Measurements from ENCODE around the gene ATP8B4.
"Not testable (repeated sequence)": the region's sequence is repeated elsewhere in the genome, so short reads cannot be mapped to it uniquely, and the experiment has no call there.

ATP8B4 gene

GRCh38 chr15:49979705-49980382 is 139.2 kb downstream of the ATP8B4 start:
- Histone ChIP-seq H3K4me1 (ENCODE audit: control insufficient read depth, insufficient read depth, low read length) (no peaks in the 10 kb centered on the region), H3K9me3 (ENCODE audit: control insufficient read depth, insufficient read depth, low read depth, low read length) (no peaks in the 10 kb centered on the region), H3K4me3 (ENCODE audit: low read depth, low read length) (no peak overlapping the region), H3K27me3 (ENCODE audit: control insufficient read depth, insufficient read depth, low read length) (no peaks in the 10 kb centered on the region), H3K27ac (ENCODE audit: low read depth, low read length) (no peak overlapping the region), H3K36me3 (ENCODE audit: control insufficient read depth, insufficient read depth, low read length) (no peaks in the 10 kb centered on the region), H3K9ac (ENCODE audit: low read length) (no peak overlapping the region)

- Histone ChIP-seq H3K27me3 (ENCODE audit: control insufficient read depth, insufficient read depth, low read length) (no peaks in the 10 kb centered on the region), H3K9ac (ENCODE audit: low read length) (no peak overlapping the region), H3K9me3 (ENCODE audit: control insufficient read depth, insufficient read depth, low read depth, low read length) (no peaks in the 10 kb centered on the region), H3K4me1 (ENCODE audit: control insufficient read depth, insufficient read depth, low read length) (no peaks in the 10 kb centered on the region), H3K27ac (ENCODE audit: low read depth, low read length) (no peak overlapping the region), H3K36me3 (ENCODE audit: control insufficient read depth, insufficient read depth, low read length) (no peaks in the 10 kb centered on the region), H3K4me3 (ENCODE audit: low read depth, low read length) (no peak overlapping the region)
Measured at GRCh38 chr15:49978121-49978520, 140.9 kb downstream of the ATP8B4 start.

GRCh38 chr15:49977306-49977705 is 141.7 kb downstream of the ATP8B4 start:
- no peak overlapping the region for H3K9ac ChIP-seq (ENCODE audit: low read length)
- no peaks in the 10 kb centered on the region for H3K36me3 ChIP-seq (ENCODE audit: control insufficient read depth, insufficient read depth, low read length)
- no peaks in the 10 kb centered on the region for H3K9me3 ChIP-seq (ENCODE audit: control insufficient read depth, insufficient read depth, low read depth, low read length)
- H3K4me3 ChIP-seq (ENCODE audit: low read depth, low read length), result no peak overlapping the region
- H3K4me1 ChIP-seq (ENCODE audit: control insufficient read depth, insufficient read depth, low read length), result no peaks in the 10 kb centered on the region
- H3K27me3 ChIP-seq (ENCODE audit: control insufficient read depth, insufficient read depth, low read length), result no peaks in the 10 kb centered on the region
- no peak overlapping the region for H3K27ac ChIP-seq (ENCODE audit: low read depth, low read length)

GRCh38 chr15:49964551-49964950 is 154.5 kb downstream of the ATP8B4 start:
- Histone ChIP-seq H3K4me3 (ENCODE audit: low read depth, low read length) (no peak overlapping the region), H3K36me3 (ENCODE audit: control insufficient read depth, insufficient read depth, low read length) (no peaks in the 10 kb centered on the region), H3K27ac (ENCODE audit: low read depth, low read length) (no peak overlapping the region), H3K9ac (ENCODE audit: low read length) (no peak overlapping the region), H3K4me1 (ENCODE audit: control insufficient read depth, insufficient read depth, low read length) (no peaks in the 10 kb centered on the region), H3K9me3 (ENCODE audit: control insufficient read depth, insufficient read depth, low read depth, low read length) (peaks cover 19% of the 10 kb centered on the region), H3K27me3 (ENCODE audit: control insufficient read depth, insufficient read depth, low read length) (no peaks in the 10 kb centered on the region)

GRCh38 chr15:49964061-49964460 is 155.0 kb downstream of the ATP8B4 start:
- Histone ChIP-seq H3K27ac (ENCODE audit: low read depth, low read length) (no peak overlapping the region), H3K9me3 (ENCODE audit: control insufficient read depth, insufficient read depth, low read depth, low read length) (peaks cover 21% of the 10 kb centered on the region), H3K9ac (ENCODE audit: low read length) (no peak overlapping the region), H3K27me3 (ENCODE audit: control insufficient read depth, insufficient read depth, low read length) (no peaks in the 10 kb centered on the region), H3K36me3 (ENCODE audit: control insufficient read depth, insufficient read depth, low read length) (no peaks in the 10 kb centered on the region), H3K4me3 (ENCODE audit: low read depth, low read length) (no peak overlapping the region), H3K4me1 (ENCODE audit: control insufficient read depth, insufficient read depth, low read length) (no peaks in the 10 kb centered on the region)

GRCh38 chr15:49963033-49963772 is 155.8 kb downstream of the ATP8B4 start:
- not testable (repeated sequence) for H3K9ac ChIP-seq (ENCODE audit: low read length); H3K4me1 ChIP-seq (ENCODE audit: control insufficient read depth, insufficient read depth, low read length); H3K27ac ChIP-seq (ENCODE audit: low read depth, low read length); H3K27me3 ChIP-seq (ENCODE audit: control insufficient read depth, insufficient read depth, low read length); H3K4me3 ChIP-seq (ENCODE audit: low read depth, low read length); H3K36me3 ChIP-seq (ENCODE audit: control insufficient read depth, insufficient read depth, low read length)
- peaks cover 21% of the 10 kb centered on the region for H3K9me3 ChIP-seq (ENCODE audit: control insufficient read depth, insufficient read depth, low read depth, low read length)

- Histone ChIP-seq H3K27ac (ENCODE audit: low read depth, low read length) (no peak overlapping the region), H3K4me1 (ENCODE audit: control insufficient read depth, insufficient read depth, low read length) (no peaks in the 10 kb centered on the region), H3K9ac (ENCODE audit: low read length) (no peak overlapping the region), H3K36me3 (ENCODE audit: control insufficient read depth, insufficient read depth, low read length) (no peaks in the 10 kb centered on the region), H3K9me3 (ENCODE audit: control insufficient read depth, insufficient read depth, low read depth, low read length) (peaks cover 21% of the 10 kb centered on the region), H3K4me3 (ENCODE audit: low read depth, low read length) (no peak overlapping the region), H3K27me3 (ENCODE audit: control insufficient read depth, insufficient read depth, low read length) (no peaks in the 10 kb centered on the region)
Measured at GRCh38 chr15:49962044-49962602, 156.9 kb downstream of the ATP8B4 start.

- Histone ChIP-seq H3K4me3 (ENCODE audit: low read depth, low read length) (no peak overlapping the region), H3K9ac (ENCODE audit: low read length) (no peak overlapping the region), H3K27me3 (ENCODE audit: control insufficient read depth, insufficient read depth, low read length) (no peaks in the 10 kb centered on the region), H3K4me1 (ENCODE audit: control insufficient read depth, insufficient read depth, low read length) (no peaks in the 10 kb centered on the region), H3K36me3 (ENCODE audit: control insufficient read depth, insufficient read depth, low read length) (no peaks in the 10 kb centered on the region), H3K9me3 (ENCODE audit: control insufficient read depth, insufficient read depth, low read depth, low read length) (no peaks in the 10 kb centered on the region), H3K27ac (ENCODE audit: low read depth, low read length) (no peak overlapping the region)
Measured at GRCh38 chr15:49953421-49953820, 165.6 kb downstream of the ATP8B4 start.

- Histone ChIP-seq H3K9ac (ENCODE audit: low read length) (no peak overlapping the region), H3K4me1 (ENCODE audit: control insufficient read depth, insufficient read depth, low read length) (no peaks in the 10 kb centered on the region), H3K36me3 (ENCODE audit: control insufficient read depth, insufficient read depth, low read length) (no peaks in the 10 kb centered on the region), H3K27ac (ENCODE audit: low read depth, low read length) (no peak overlapping the region), H3K9me3 (ENCODE audit: control insufficient read depth, insufficient read depth, low read depth, low read length) (peaks cover 12% of the 10 kb centered on the region; the same call in 1 of the 2 replicates), H3K27me3 (ENCODE audit: control insufficient read depth, insufficient read depth, low read length) (no peaks in the 10 kb centered on the region), H3K4me3 (ENCODE audit: low read depth, low read length) (no peak overlapping the region)
Measured at GRCh38 chr15:49946681-49947080, 172.4 kb downstream of the ATP8B4 start.

GRCh38 chr15:49934487-49934886 is 184.5 kb downstream of the ATP8B4 start:
- Histone ChIP-seq H3K36me3 (ENCODE audit: control insufficient read depth, insufficient read depth, low read length) (no peaks in the 10 kb centered on the region), H3K27me3 (ENCODE audit: control insufficient read depth, insufficient read depth, low read length) (no peaks in the 10 kb centered on the region), H3K4me3 (ENCODE audit: low read depth, low read length) (no peak overlapping the region), H3K27ac (ENCODE audit: low read depth, low read length) (no peak overlapping the region), H3K4me1 (ENCODE audit: control insufficient read depth, insufficient read depth, low read length) (no peaks in the 10 kb centered on the region), H3K9ac (ENCODE audit: low read length) (no peak overlapping the region), H3K9me3 (ENCODE audit: control insufficient read depth, insufficient read depth, low read depth, low read length) (no peaks in the 10 kb centered on the region)

- no peaks in the 10 kb centered on the region for H3K9me3 ChIP-seq (ENCODE audit: control insufficient read depth, insufficient read depth, low read depth, low read length)
- no peaks in the 10 kb centered on the region for H3K36me3 ChIP-seq (ENCODE audit: control insufficient read depth, insufficient read depth, low read length)
- H3K27me3 ChIP-seq (ENCODE audit: control insufficient read depth, insufficient read depth, low read length), result no peaks in the 10 kb centered on the region
- no peak overlapping the region for H3K4me3 ChIP-seq (ENCODE audit: low read depth, low read length)
- H3K4me1 ChIP-seq (ENCODE audit: control insufficient read depth, insufficient read depth, low read length), result no peaks in the 10 kb centered on the region
- no peak overlapping the region for H3K9ac ChIP-seq (ENCODE audit: low read length)
- no peak overlapping the region for H3K27ac ChIP-seq (ENCODE audit: low read depth, low read length)
Measured at GRCh38 chr15:49927189-49927861, 191.7 kb downstream of the ATP8B4 start.
